COLO829 (cell line): ENCODE measurements around the gene FCER2.

Experiments used
- DNase-seq: peaks from one replicate; pipeline ENCODE4 v3.0.0; 2012; ENCODE audit warnings: low spot score

Gene FCER2

DNA sequence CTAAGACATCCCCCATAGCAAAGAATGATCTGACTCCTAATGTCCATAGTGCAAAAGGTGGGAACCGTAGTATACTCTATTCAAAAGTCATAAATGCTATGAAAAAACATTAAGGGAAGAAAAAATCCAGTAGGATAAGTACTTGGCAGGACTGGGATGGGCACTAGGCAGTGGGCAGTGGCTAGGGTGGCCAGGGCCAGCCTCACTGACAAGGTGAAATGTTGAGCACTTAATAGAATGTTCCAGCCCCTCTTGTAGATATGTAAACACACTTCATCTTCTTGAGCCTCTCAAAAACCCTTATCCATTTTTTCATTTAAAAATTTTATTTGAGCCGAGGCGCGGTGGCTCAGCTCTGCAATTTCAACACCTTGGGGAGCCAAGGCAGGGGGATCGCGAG lies 31.4 kb upstream of the FCER2 start:
- no peak for DNase-seq

DNA sequence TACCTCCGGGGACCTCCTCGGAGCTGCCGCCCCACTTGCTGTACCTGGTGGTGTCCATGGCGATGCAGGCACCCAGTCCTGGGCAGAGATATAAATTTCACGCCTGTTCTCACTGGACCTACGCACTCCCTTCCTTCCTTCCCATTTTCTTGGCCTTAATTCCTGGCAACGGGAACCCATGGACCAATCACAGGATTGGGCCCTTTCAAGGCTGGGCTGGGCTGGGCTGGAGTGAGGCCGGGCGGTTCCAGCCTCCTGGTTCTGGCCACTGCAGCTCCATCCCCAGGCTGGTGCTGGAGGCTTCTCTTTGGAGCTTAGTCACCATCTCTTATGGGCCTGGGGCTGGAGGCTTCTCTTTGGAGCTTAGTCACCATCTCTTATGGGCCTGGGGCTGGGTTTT lies 30.1 kb upstream of the FCER2 start, which contains the start of gene CLEC4G:
Gene CLEC4G, minus strand, starts transcription at position 66 of the 400 bp plus-strand sequence. Its CDS starts 8 bp downstream, at position 58.
- DNase-seq = no peak

DNA sequence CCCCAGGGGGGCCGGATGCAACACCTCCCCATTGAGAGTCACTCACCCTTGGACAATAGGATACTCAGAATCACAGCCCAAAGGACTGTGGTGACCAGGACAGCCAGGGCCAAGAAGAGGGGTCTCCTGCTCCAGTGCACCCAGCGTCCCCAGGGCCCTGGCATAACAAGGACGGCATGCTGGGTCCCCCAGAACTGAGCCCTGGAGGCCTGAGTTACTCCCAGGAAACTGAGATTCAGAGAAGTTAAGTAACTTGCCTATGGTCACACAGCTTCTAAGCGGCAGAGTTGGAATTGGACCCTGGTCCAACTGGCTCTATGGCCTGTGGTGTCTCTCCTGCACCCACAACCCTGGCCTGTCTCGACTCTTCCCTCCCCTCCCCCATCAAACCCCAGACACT lies 29.7 kb upstream of the FCER2 start:
- DNase-seq = no peak

DNA sequence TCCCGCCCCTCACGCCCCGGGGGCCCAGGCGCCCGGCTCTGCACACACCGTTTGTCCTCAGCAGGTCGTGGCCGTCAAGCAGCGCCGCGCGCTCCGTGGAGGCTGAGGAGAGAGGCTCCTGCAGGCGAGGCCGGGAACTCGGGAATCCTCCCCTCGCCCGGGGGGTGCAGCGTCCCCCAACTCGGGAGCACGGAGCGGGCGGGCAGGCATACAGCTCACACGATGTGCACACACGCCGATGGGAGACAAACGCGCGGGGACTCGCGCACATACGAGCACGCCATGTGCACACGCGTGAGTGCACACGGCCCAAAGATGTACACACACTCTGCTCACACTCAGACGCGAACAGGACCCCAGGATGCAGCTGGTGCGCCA lies 29.3 kb upstream of the FCER2 start:
- DNase-seq = no peak

DNA sequence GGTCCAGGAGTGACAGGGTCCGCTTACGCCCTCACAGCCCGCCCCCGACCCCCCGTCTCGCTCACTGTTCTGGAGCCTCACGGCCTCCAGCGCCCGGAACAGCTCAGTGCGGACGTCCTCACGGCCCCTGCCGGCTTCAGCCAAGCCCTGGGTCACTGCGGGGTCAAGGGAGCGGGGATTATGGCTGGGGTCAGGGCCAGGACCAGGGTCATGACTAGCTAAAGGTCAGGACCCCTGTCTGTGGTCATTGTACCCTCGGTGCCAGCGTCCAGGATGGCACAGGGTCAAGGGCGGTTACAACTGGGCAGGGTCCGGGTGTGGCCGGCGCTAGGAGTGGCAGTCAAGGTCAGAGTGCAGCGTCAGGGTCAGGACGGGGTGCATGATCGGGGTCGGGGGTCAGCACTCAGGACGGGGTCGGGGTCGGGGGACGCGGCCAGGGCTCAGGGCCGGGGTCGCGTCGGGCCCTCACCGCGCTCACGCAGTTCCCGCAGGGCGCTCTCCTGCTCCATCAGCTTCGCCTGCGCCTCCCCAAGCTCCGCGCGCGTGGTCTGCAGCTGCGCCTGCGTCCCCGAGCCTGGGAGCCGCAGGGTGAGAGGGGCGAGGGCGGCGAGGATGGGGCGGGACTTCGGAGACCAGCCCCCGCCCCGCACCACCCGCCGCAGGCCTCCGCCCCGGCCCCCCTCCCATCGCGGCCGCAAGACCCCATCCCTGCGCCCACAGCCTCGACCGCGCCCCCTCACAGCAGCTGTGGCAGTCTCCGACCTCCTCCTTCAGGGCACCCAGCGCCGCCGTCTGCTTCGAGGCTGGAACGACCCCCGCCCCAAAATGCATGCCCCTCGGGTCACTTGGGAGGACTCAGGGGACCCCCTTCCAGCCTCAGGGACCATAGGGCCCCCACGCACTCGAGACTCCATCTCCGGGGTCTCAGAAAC lies 28.6 kb upstream of the FCER2 start:
- DNase-seq = no peak

DNA sequence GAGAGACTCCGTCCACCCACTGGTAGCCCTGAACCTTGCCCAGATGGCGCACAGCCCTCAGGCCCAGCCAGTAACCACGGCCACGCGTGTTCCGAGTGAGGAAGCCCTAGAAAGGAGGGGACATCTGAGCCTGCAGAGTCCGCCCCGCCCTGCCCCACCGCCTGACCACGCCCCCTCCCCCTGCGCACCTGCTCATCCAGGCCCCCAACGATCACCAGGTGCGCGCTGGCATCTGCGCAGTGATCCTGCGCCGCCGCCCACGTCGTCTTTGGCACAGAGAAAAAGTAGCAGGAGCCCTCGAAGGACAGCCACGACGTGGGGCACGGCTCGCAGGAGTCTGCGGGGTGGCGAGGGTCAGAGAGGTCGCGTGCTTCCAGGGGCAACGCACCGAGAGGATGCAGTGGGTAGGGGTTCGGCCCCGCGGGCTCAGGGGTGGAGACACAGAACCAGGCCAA lies 27.9 kb upstream of the FCER2 start:
- DNase-seq = no peak

DNA sequence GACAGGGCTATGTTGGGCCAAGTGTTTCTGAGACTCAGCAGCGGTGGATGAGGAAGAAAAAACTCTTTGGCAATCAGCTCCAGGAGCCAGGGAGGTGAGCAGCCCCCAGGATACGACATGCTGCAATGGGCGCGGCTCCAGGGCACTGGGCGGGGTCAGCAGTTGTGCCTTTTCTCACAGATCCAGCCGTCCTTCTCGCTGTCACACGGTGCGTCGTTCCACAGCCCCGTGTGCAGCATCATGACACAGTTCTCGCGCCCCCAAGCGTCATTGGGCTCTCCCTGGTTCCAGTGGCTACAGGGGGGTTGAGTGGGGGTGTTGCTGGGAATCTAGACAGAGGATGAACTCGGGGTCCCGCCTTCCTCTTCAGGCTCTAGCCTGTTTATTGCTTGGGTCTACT lies 27.3 kb upstream of the FCER2 start:
- DNase-seq = no peak

DNA sequence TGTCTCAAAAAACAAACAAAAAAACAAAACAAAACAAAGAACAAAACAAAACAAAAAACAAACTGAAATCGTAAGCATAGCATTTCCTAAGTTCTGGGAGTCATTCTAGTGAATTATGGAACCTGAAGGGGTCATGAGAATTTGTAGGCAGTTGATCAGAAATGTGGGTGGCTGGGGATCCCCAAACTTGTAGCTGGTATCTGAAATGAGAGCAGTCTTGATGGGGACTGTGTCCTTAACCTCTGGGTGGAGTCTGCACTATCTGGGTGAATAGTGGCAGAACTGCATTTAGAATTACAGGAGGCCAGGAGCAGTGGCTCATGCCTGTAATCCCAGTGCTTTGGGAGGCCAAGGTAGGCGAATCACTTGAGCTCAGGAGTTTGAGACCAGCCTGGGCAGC lies 23.9 kb upstream of the FCER2 start:
- no peak for DNase-seq

DNA sequence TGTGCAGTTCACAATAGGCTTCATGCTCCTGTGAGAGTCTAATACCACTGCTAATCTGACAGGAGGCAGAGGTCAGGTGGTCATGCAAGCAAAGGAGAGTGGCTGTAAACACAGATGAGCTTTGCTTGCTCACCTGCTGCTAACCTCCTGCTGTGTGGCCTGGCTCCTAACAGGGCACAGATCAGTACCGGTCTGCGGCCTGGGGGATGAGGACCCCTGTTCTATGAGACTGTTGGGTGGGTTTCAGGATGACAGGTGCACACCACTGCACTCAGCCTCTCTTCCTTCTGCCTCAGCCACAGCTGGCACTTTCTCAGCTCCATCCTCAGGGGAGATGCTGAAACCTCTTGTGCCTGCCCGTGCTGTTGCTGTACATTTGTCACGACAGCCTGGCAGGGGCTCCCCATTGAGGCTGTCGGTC lies 20.3 kb upstream of the FCER2 start:
- DNase-seq = no peak

DNA sequence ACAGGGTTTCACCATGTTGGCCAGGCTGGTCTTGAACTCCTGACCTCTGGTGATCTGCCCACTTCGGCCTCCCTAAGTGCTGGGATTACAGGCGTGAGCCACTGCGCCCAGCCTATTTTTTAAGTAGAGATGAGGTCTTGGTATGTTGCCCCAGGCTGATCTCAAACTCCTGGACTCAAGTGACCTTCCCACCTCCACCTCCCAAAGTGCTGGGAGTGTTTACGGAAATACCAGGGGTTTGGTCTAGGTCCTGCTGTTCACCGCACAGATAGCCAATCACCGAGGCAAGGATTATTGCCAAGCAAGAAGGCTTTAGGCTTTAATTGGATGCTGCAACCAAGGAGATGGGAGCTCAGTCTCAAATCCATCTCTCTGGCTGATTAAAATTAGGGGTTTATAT lies 18.4 kb upstream of the FCER2 start:
- DNase-seq = no peak

DNA sequence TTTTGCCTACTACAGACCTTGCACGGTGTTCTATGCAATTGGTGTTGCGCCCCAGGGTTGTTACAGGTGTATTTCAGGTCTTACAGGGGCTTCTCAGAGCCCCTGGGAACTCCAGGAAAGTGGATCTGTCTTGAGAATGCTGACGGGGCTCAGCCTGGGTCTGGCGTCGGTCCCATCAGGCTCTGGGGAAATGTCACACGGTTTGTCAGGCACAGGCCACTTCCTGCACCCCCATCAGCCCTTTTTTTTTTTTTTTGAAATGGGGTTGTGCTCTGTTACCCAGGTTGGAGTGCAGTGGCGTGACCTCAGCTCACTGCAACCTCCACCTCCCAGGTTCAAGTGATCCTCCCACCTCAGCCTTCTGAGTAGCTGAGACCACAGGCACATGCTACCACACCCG lies 16.7 kb upstream of the FCER2 start:
- no peak for DNase-seq

DNA sequence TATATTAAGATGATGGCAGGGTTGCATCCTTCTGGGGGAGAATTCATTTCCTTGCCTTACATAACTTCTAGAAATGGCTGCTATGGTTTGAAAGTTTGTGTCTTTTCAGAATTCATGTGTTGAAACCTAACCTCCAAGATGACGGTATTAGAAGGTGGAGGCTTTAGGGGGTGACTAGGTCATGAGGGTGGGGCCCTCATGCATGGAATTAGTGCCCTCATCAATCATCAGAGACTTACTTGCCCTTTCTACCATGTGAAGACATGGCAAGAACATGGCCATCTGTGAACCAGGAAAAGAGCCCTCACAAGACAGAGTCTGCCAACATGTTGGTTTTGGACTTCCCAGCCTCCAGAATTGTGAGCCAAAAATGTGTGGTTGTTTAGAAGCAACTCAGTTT lies 14.8 kb upstream of the FCER2 start:
- DNase-seq = no peak

DNA sequence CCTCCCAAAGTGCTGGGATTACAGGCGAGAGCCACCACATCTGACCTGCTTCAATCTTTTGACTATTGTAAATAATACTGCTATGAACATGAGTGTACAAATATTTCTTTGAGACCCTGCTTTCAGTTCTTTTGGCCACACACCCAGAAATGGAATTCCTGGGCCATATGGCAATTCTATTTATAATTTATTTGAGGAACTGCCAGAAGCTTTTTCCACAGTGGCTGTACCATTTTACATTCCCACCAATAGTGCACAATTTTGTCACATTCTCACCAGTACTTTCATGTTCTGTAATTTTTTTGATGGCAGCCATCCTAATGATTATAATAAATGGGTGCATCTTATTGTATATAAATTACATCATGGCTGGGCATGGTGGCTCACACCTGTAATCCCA lies 13.7 kb upstream of the FCER2 start:
- DNase-seq = no peak

DNA sequence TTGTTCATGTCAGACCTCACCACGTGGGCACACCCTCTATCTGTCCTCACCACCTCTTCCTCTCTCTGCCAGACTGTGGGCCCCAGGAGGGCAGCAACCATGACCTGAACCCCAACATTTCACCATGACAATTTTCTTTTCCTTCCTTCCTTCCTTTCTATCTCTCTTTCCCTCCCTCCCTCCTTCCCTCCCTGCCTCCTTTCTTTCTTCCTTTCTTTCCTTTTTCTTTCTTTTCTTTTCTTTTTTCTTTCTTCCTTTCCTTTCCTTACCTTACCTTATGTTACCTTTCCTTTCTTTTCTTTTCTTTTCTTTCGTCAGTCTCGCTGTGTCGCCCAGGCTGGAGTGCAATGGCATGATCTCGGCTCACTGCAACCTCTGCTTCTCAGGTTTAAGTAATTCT lies 8.7 kb upstream of the FCER2 start:
- DNase-seq = no peak

DNA sequence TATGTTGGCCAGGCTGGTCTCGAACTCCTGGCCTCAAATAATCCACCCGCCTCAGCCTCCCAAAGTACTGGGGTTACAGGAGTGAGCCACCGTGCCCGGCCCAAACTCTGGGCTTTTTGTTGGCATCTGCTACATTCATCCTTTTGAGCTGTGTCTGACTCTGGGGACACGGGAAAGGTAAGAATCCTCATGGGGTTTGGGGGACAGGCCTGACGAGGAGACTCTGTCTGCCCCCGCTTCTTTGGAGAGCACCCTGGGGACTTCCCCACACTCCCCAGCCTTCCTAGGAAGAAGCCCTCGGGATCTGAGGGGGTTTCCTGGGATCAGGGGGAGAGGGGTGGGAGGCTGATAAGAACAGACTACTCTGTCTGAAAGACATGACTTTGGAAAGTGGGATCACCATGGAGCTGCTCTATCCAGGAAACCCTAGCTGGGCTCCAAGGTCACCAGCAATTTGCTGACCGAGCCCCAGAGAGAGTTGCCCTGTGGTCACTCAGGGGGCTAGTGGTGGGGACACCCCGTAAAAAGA lies 8.1 kb upstream of the FCER2 start:
- no peak for DNase-seq

DNA sequence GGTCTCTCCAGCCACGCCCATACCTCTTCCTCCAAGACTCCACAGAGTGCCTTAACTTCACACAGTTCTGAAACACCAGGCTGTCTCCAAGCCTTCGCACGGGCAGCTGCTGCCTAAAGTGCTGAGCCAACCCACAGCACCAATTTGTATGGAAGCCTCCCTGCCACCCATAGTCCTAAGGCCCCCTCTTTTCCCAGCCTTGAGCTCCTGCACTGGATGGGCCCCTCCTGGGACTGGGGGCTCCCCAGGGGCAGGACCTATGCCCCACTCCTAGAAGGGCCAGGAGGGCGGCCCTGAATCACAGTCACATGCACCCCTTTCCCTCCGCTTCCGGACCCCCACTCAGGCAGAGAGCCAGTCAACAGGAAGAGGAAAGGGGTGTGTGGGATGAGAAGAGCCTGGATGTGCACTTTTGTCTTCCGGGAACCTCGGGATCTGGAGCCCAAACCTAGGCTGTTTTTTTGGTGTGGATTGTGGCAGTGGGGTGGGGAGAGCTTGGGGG lies 5.1 kb upstream of the FCER2 start:
- DNase-seq = no peak

DNA sequence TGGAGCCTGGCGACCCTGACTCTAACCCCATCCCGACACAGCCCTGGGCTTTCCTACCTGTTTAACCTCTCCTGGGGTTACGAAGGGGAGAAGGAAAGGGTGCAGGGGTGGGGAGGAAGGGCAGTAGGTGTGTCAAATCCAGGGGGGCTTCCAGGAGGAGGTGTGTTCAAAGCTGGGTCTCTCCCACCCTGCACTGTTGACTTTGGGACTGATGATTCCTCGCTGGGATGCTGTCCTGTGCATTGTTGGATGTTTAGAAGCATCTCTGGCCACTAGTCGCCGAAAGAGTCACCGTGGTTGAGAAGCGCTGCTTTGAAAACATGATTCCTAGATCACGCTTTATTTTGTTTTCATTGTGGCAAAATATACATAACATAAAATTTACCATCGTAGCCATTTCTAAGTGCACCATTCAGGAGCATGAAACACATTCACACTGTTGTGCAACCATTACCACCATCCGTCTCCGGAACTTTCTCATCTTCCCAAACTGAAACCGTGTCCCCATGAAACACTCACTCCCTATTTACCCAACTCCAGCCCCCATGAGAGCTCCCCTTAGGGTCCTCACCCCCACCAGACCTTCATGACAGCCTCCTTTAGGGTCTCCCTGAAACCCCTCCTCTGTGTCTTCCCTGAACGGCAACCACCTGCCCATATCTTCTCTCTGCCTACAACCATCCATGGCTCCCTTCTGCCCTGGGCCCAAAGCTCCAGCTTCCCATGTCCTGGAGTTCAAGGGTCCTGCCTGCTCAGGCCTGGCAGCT lies 4.4 kb upstream of the FCER2 start:
- DNase-seq = no peak

DNA sequence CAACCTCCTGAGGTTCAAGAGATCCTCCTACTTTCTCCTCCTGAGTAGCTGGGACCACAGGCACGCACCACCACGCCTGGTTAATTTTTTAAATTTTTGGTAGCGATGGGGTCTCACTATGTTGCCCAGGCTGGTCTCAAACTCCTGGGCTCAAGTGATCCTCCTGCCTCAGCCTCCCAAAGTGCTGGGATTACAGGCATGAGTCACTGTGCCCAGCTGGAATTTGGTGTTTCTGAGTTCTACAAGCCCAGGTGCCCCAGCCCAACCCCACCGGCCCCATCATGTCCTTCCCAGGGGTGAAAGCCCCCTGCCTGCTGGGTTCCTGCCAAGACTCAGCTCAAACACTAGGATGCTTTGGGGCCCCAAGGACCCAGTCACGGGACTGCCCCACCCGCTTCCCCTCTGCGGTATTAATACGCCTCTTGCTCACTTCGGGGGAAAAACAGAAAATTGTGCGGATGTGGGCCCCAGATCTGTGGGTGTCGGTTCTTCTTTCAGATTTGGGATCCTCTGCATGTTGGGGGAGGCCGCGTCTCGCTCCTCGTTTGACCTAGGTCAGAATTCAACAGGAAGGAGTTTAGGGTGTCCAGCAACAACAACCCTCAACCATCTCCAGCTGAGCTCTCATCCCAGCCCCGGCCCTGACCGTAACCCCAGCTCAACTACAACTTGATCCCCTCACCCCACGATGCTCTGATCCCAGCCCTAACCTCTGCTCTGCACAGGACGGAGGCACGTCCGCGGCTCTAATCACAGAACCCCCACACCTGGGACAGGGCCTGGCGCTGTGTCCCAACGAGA lies 3.7 kb upstream of the FCER2 start:
- no peak for DNase-seq

DNA sequence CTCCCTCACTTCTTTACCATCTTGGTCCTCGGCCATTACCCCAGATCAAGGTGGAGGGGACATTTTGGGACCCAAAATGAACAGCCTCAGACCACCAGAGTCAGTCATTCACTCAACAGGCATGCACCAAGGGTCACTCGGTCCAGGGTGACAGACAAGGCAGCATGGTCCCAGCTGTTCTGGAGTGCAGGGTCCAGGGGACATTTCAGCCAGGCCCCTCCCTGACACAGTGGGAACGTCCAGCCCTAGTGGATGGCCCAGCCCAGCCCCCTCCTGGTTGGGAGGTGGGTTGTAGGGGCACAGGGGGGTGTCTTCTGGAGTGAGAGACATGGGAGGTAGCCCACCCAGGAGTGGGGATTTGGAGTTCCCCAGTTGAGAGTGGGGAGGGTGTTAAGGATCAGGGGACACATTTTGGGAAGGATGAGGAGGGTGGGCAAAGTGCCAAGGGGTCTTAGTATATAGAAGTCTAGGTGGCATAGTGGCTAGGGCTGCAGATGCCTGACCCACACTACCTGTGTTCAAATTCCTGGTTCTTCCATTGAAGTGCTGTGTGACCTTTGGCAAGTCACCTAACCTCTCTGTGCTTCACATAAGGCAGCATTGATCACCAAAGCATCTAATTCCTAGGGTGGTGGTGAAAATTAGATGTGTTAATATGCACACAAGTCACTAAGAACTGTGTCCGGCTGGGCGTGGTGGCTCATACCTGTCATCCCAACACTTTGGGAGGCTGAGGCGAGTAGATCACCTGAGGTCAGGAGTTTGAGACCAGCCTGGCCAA lies 2.5 kb upstream of the FCER2 start:
- DNase-seq = no peak

DNA sequence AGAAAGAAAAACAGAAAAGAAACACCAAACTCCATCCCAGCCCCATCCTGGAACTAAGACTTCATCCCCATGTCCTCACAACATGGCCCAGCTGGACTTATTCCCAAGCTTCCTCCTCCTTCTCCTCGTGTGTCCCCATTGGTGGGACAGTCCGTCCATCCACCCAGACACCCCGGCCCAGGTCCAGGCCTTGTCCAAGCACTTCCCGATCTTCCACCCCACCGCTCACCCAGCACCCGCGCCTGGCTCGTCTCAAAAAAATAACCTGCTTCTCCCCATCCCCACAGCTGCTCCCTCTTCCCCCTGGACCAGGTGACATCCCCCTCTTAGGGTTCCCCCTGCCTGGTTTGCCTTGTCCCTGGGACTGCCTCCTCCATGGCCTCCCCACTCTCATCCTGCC lies 1.4 kb upstream of the FCER2 start:
- DNase-seq = no peak

DNA sequence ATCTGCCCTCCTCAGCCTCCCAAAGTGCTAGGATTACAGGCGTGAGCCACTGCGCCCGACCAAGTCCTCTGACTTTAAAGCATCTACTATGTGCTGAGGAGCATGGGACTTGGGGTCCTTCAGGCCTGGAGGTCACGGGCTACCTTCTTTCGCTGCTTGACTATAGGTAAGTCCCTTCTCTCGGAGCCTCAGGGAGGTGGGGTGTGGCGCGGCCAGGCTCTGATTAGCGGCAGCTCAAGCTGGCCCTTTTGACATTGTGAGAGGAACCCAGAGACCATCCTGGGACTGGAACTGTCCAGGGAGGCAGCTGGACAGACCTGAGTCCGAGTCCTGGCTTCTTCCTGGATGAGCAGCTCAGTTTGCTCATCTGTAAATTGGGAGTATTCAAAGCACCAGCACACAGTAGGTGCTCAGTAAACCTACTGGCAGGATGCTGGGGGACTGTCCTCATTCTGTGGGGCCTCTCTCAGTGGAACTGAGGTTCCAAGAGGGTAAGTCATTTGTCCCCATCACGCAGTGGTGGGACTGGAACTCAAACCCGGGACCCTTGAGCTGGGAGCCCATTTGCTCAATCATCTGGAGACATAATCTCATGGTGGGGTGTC lies 780 bp downstream of the FCER2 start:
- no peak for DNase-seq
